Measurements from ENCODE around the gene ATP6V1F.

The ATP6V1F gene

GRCh38 chr7:128867842-128868623, 5.4 kb downstream of the ATP6V1F start:
- DNase-seq (ENCODE audit: low read depth in 3 of 3): no peak

- no peak for DNase-seq (ENCODE audit: low read depth in 3 of 3)
These were observed 6.0 kb downstream of the ATP6V1F start for GRCh38 chr7:128868624-128869137.

DNA sequence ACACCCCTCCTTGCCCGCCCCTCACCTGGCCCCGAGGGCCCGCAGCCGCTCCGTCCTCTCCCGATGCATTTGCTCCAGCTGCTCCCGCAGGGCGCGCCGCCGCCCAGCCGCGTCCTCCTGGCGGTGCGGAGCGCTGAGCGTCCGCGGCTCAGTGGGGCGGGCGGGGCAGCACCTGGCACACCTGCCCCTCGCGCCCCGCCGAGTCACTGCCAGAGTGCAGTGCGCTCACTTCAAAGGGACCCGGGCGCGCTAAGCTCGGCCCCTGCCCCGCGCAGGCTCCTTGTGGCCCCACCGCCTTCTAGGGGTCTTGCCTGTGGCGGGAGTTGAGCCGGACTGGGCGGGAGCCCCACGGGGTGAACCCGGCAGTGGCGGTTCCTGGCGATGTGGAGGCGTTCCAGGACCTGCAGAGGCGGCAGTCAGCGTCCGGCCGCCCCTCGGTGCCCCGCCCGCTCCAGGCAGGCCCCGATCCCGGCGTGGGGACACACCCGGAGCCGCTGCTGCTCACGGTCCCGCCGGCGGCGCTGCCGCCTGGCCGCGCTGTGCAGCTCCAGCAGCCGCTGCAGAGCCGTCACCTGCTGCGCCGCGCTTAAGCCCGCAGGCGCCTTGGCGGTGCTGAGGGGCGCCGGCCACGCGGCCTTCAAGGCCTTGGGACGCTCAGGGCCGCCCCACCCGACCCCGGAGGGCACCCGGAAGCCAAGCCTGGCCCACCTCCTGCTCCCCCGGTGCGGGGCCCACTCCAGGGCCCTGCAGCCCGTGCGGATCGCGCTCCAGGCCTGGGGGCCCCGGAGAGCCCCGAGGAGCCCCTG, 6.7 kb downstream of the ATP6V1F start:
- peak in 1 of 3 experiments; percentile 42 for DNase-seq (ENCODE audit: low read depth in 3 of 3)

DNA sequence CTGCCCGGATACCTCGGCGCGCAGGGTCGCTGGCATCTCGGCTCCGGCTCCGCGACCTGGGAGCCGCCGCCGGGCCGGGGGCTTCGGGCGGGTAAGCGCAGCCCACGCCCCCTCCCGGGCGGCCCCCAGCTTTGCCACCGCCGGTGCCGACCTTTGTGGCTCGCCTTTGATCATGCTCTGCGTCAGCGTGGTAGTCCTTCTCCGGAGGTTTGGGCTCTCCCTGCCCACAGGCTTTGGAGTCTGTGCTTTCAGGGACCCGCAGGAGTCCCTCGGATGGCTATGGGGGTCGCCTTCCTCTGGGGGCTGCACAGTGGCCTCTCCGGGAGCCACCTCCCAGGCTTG, 7.3 kb downstream of the ATP6V1F start:
- DNase-seq (ENCODE audit: low read depth in 3 of 3): peak in 1 of 3 experiments; percentile 24

- DNase-seq (ENCODE audit: low read depth in 3 of 3): no peak
These were observed 8.4 kb downstream of the ATP6V1F start for GRCh38 chr7:128871050-128871449.

- DNase-seq (ENCODE audit: low read depth in 3 of 3): no peak
These were observed 9.8 kb downstream of the ATP6V1F start for GRCh38 chr7:128872394-128872824.

DNA sequence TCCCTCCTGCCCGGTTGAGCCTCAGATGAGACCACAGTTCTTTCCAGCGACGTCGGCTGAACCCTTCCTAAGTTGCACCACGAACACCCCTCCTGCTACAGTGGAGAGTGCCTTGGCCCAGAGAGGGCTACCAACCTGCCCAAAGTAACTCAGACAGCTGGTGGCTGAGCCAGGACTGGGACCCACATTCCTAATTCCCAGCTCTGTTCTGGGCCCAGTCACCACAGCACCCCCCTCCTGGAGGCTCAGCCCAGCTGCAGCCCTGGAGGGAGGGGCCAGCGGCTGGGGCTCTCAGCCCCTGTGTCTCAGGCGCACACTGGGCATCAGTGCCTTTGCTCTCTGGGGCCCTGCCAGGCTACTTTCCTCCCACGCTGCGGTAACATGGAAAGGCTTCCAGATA, 10.6 kb downstream of the ATP6V1F start:
- no peak for DNase-seq (ENCODE audit: low read depth in 3 of 3)

- DNase-seq (ENCODE audit: low read depth in 3 of 3): no peak
These were observed 11.7 kb downstream of the ATP6V1F start for GRCh38 chr7:128874140-128875031.

- no peak for DNase-seq (ENCODE audit: low read depth in 3 of 3)
These were observed 12.9 kb downstream of the ATP6V1F start for GRCh38 chr7:128875523-128875948.

- DNase-seq (ENCODE audit: low read depth in 3 of 3): no peak
These were observed 13.5 kb downstream of the ATP6V1F start for GRCh38 chr7:128876127-128876526.

DNA sequence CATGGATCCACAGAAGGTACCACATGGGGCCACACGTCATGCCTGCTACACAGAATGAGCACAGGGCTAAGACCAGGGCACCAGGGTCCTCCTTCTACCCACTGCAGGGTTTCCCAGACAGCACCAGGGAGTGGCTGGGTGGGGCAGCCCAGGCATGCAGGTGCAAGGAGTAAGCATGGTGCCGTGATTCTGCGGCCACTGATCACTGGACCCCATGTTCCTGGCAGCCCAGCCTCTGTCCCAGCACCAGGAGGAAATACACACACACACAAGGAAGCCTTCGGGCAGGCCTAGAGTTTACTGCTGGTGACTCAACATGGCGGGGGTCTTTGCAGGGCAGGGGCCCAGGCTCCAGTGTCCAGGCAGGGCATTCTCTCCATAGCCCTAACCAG, 13.9 kb downstream of the ATP6V1F start:
- no peak for DNase-seq (ENCODE audit: low read depth in 3 of 3)

DNA sequence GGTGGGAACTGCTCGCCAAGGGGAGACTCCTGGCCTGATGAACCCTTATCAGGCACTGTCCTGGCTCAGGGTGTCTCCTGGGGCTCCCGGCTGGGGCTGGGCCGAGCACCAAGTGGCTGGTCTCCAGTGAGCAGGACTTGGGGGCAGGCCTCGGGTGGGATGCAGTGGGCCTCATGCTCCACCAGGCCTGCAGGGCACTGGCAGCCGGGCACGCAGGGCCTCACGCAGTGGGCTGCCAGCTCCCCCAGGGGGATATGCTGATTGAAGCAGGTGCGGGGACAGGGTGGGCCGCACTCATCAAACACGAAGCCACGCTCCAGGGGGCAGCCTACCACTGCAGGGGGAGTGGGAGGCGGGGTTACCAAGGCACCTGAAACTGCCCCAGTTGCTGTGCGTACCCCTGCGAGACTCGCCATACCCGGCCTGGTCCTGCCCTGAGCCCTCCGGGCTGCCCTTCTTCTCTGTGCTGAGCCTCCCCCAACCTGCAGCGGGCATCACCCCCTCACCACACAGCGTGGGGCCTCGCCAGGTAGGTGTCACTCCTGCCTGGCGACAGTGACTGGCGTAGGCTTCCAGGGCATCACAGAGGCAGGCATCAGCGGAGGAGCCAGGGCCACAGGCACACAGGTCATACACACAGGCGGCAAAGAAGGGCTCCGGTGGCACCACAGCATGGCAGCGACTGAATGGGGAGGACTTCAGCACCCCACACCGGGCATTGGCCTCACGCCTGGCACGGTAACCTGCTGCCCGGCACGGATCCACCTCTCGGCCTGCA, 14.5 kb downstream of the ATP6V1F start:
- DNase-seq (ENCODE audit: low read depth in 3 of 3): no peak

DNA sequence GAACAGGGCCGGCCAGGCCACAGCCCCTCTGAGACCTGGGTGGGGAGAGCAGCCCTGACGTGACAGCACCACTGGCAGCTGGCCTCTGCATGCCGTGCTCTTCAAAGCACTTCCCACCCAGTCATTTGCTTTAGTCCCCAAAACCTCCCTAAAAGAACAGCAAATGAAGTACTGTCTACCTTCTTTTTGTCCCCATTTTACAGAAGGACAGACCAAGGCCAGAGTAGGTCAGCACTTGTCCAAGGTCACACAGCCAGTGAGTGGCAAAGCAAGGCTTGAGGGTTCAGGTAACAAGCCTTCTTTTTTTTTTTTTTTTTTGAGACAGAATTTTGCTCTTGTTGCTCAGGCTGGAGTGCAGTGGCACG, 15.1 kb downstream of the ATP6V1F start:
- no peak for DNase-seq (ENCODE audit: low read depth in 3 of 3)

- no peak for DNase-seq (ENCODE audit: low read depth in 3 of 3)
These were observed 15.8 kb downstream of the ATP6V1F start for GRCh38 chr7:128878226-128879105.

- no peak for DNase-seq (ENCODE audit: low read depth in 3 of 3)
These were observed 16.8 kb downstream of the ATP6V1F start for GRCh38 chr7:128879461-128879938.

DNA sequence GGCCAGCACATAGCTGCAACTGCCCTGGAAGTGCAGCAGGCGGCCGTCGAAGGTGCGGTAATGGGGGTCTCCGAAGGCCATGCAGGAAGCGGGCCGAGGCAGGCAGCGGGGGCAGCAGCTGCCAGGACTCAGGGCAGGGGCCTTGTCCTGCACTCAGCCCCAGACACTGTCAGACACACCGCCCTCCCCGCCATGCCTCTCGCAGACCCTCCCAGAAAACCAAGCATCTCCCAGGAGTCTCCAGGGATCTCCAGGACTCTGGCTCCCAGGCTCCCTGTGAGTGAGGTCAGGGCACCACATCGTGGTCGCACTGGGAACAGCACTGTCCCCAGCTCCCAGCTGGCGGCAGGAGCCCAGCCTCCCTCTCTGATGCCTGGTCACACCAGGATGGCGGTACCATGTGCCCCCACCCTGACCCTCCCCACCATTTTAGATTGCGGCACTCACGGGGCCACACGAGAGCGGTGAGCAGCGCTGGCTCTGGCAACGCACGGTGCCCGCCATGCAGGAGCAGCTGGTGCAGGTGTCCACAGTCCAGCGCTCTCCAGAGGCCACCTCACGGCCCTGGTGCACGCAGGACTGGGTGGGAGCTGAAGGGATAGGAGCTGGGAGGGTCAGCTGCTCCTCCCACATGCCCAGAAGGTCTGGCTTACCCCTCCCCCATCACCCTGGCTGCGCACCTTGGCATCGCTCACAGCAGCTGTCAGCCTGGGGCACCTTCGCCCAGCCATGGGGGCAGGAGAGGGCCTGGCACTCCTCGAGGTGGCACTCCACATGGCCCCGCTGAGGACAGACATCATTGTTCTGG, 17.5 kb downstream of the ATP6V1F start:
- peak in 1 of 3 experiments; percentile 19 for DNase-seq (ENCODE audit: low read depth in 3 of 3)

DNA sequence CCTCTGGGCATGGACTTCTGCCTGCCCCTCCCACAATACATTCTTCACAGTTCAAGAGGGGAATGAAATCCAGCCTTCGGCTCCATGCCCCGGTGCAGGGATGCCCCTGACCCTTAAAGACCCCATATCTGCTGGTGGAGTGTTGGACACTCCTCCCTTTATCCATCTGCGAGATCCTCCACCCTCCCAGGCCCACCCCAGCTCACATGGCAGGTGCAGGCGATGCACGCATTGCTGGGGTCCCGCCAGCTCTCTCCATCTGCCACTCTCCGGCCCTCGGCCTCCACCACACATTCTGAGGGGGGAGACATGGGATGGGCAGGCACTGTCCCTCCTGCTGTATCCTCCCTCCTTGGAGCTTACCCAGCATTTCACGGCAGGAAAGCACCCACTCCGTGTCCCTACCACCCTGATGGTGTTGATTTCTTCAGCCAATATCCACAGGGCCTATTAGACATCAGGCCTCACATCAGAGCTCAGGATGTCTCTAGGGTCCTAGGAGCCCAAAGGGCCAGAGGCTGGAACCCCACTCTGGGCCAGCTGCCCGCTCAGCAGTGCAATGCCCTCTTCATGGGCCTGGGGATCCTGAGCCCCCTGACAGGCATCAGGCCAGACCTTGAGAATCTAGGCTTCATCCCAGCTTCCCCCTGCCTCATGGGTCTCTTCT, 18.3 kb downstream of the ATP6V1F start:
- DNase-seq (ENCODE audit: low read depth in 3 of 3): no peak

GRCh38 chr7:128881458-128882125, 18.9 kb downstream of the ATP6V1F start:
- DNase-seq (ENCODE audit: low read depth in 3 of 3): no peak

Measured in stimulated activated CD4-positive, alpha-beta T cell treated with anti-CD3 and anti-CD28 coated beads, TNF-alpha, amount 100 ng/mL, for 24 hours (primary cell).